GM19193 (cell line): ENCODE data around the gene LARGE2.

Experiments
- POLR2A ChIP-seq: IDR thresholded peaks from 4 replicates; pipeline ENCODE4 v1.6.1; 2011; ENCODE audit not compliant: insufficient read depth, insufficient read length; ENCODE audit errors: extremely low read depth

Gene LARGE2

GRCh38 chr11:45922425-45923082 lies at the start of gene LARGE2:
LARGE2 (plus strand) TSS chr11:45922656; CDS start chr11:45922883, 227 bp downstream.
- no peak for TF ChIP-seq POLR2A

GRCh38 chr11:45876401-45876800 lies 46.1 kb upstream of the LARGE2 start:
- no peak for TF ChIP-seq POLR2A

GRCh38 chr11:45877221-45877620 lies 45.2 kb upstream of the LARGE2 start:
- TF ChIP-seq POLR2A, result no peak

GRCh38 chr11:45877845-45878244 lies 44.6 kb upstream of the LARGE2 start:
- no peak for TF ChIP-seq POLR2A

- TF ChIP-seq POLR2A, result no peak
Measured at GRCh38 chr11:45879803-45880686, 42.4 kb upstream of the LARGE2 start.

- no peak for TF ChIP-seq POLR2A
Measured at GRCh38 chr11:45880772-45881570, 41.5 kb upstream of the LARGE2 start.

- no peak for TF ChIP-seq POLR2A
Measured at GRCh38 chr11:45881708-45882368, 40.6 kb upstream of the LARGE2 start.

GRCh38 chr11:45884596-45885185 lies 37.8 kb upstream of the LARGE2 start:
- no peak for TF ChIP-seq POLR2A

- TF ChIP-seq POLR2A, result no peak
Measured at GRCh38 chr11:45885274-45885920, 37.1 kb upstream of the LARGE2 start, which contains the start of gene MAPK8IP1. MAPK8IP1 (plus strand) TSS chr11:45885651; CDS start chr11:45885821, 170 bp downstream.

GRCh38 chr11:45885921-45886721 lies 36.3 kb upstream of the LARGE2 start:
- TF ChIP-seq POLR2A, result no peak

- TF ChIP-seq POLR2A, result no peak
Measured at GRCh38 chr11:45886816-45887520, 35.5 kb upstream of the LARGE2 start.

- TF ChIP-seq POLR2A, result no peak
Measured at GRCh38 chr11:45887587-45887986, 34.9 kb upstream of the LARGE2 start.
